Stimulated activated CD4-positive, alpha-beta T cell treated with anti-CD3 and anti-CD28 coated beads, Interleukin-12 subunit alpha, Interleukin-12 subunit beta, amount 100 ng/mL, for 48 hours (primary cell): ENCODE measurements around the gene SIGLECL1.
A peak's percentile ranks its signal among the peaks of the same experiment; 100 is the strongest.

Source experiments
- DNase-seq, 3 donors: peaks; one replicate each; pipeline ENCODE4 v3.0.0-alpha.2; 2020; ENCODE audit warnings: low read depth in 2 of 3, low spot score in 1 of 3

Gene SIGLECL1

GRCh38 chr19:51252306-51253079, 1.6 kb downstream of the SIGLECL1 start:
- DNase-seq = no peak

- DNase-seq = no peak
These were observed 2.4 kb downstream of the SIGLECL1 start for GRCh38 chr19:51253088-51253806.

- no peak for DNase-seq
These were observed 5.3 kb downstream of the SIGLECL1 start for GRCh38 chr19:51256155-51256625.

GRCh38 chr19:51257471-51257870, 6.6 kb downstream of the SIGLECL1 start:
- DNase-seq = no peak

GRCh38 chr19:51258165-51259160, 7.6 kb downstream of the SIGLECL1 start:
- no peak for DNase-seq

GRCh38 chr19:51259348-51260245, 8.7 kb downstream of the SIGLECL1 start:
- peak; percentile 22 to 42 (median 34) for DNase-seq

- no peak for DNase-seq
These were observed 12.9 kb downstream of the SIGLECL1 start for GRCh38 chr19:51263808-51264207.

- DNase-seq = no peak
These were observed 20.2 kb downstream of the SIGLECL1 start for GRCh38 chr19:51271067-51271466.

GRCh38 chr19:51272183-51272810, 21.4 kb downstream of the SIGLECL1 start:
- DNase-seq = no peak

GRCh38 chr19:51274049-51274770, 23.3 kb downstream of the SIGLECL1 start:
- no peak for DNase-seq

- no peak for DNase-seq
These were observed 26.2 kb downstream of the SIGLECL1 start for GRCh38 chr19:51277112-51277511.

- DNase-seq = no peak
These were observed 31.5 kb downstream of the SIGLECL1 start for GRCh38 chr19:51282335-51282734.

- no peak for DNase-seq
These were observed 34.8 kb downstream of the SIGLECL1 start for GRCh38 chr19:51285682-51286081.

- no peak for DNase-seq
These were observed 38.8 kb downstream of the SIGLECL1 start for GRCh38 chr19:51289635-51290034.

GRCh38 chr19:51292971-51293370, 42.1 kb downstream of the SIGLECL1 start:
- DNase-seq = no peak

GRCh38 chr19:51293571-51294210, 42.8 kb downstream of the SIGLECL1 start:
- DNase-seq = no peak

- no peak for DNase-seq
These were observed 43.5 kb downstream of the SIGLECL1 start for GRCh38 chr19:51294211-51294976.

GRCh38 chr19:51294977-51295375, 44.1 kb downstream of the SIGLECL1 start:
- DNase-seq = no peak
